CD4-positive, alpha-beta T cell treated with Interleukin-6 for 4 hours (primary cell): ENCODE data around the gene CD19.
"Not testable (repeated sequence)": the region's sequence is repeated elsewhere in the genome, so short reads cannot be mapped to it uniquely, and the experiment has no call there.

Experiments
- DNase-seq: peaks from one replicate; pipeline ENCODE4 v3.0.0-alpha.2; 2020; ENCODE audit warnings: mixed read lengths

The CD19 gene

DNA sequence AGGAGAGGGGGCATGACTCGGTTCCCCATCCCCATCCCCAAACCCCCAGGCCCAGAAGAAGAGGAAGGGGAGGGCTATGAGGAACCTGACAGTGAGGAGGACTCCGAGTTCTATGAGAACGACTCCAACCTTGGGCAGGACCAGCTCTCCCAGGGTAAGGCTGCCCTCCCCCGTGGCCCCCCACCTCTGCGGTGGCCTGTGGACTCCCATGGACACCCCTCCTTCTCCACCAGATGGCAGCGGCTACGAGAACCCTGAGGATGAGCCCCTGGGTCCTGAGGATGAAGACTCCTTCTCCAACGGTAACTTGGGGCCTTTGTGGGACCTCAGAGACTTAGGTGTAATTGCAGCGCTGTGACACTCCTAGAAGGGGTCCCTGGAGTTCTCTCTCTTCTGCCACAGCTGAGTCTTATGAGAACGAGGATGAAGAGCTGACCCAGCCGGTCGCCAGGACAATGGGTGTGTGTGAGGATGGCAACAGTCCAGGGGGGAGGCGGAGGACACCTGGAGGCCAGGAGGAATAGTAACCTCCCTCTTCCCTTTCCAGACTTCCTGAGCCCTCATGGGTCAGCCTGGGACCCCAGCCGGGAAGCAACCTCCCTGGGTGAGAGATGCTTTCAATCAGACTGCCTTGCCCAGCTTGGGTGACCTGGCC, 5.6 kb downstream of the CD19 start:
- DNase-seq = no peak

DNA sequence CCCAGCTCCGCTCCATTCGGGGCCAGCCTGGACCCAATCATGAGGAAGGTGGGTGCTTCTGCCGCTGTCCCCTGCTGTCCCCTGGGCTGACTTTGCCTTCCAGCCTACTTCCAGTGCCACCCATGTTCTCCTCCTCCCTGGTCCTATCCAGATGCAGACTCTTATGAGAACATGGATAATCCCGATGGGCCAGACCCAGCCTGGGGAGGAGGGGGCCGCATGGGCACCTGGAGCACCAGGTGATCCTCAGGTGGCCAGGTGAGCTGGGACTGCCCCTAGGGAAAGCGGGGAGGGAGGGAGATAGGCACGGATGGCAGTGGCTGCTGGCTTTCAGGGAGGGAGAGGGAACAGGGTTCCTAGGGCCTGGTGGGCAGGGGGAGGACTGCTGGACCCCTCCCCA, 7.0 kb downstream of the CD19 start:
- DNase-seq = no peak

DNA sequence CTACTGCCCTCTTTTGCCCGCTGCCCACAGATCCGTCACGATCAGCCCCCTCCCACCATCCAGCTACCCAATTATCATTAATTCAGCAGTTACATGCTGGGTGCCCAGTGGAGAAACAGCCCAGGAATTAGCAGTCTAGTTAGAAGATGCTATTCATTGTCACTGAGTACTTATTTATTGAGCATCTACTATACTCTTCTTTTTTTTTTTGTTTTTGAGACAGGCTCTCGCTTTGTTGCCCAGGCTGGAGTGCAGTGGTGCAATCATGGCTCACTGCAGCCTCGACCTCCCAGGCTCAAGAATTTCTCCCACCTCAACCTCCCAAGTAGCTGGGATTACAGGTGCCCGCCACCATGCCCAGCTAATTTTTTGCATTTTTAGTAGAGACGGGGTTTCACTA, 8.1 kb downstream of the CD19 start:
- DNase-seq = not testable (repeated sequence)

DNA sequence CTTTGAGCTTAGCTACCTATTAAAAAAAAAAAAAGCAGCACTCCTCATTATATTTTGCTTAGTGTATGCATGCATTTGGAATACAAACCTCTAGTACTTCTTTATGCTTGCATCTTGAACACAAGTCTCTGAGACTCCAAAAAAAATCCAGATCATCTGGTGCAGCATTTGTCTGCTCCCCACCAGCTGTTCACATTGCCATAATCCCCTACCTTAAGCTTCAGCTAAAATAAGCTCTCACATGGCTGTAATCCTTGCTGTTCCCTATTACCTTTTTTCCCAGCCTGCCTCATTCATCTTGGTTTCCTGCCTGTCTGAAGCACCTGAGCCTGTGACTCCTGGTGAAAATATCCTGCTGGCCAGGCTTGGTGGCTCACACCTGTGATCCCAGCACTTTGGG, 11.5 kb downstream of the CD19 start:
- no peak for DNase-seq

DNA sequence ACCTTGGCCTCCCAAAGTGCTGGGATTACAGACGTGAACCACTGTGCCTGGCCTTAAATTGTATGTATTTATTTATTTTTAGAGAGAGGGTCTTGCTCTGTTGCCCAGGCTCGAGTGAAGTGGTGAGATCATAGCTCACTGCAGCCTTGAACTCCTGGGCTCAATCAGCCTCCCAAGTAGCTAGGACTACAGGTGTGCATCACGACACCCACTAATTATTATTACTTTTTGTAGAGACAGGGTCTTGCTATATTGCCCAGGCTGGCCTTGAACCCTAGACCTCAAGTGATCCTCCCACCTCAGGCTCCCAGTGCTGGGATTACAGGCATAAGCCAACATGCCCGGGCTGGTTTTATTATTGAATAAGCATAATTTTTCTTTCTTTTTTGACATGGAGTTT, 14.9 kb downstream of the CD19 start:
- no peak for DNase-seq

DNA sequence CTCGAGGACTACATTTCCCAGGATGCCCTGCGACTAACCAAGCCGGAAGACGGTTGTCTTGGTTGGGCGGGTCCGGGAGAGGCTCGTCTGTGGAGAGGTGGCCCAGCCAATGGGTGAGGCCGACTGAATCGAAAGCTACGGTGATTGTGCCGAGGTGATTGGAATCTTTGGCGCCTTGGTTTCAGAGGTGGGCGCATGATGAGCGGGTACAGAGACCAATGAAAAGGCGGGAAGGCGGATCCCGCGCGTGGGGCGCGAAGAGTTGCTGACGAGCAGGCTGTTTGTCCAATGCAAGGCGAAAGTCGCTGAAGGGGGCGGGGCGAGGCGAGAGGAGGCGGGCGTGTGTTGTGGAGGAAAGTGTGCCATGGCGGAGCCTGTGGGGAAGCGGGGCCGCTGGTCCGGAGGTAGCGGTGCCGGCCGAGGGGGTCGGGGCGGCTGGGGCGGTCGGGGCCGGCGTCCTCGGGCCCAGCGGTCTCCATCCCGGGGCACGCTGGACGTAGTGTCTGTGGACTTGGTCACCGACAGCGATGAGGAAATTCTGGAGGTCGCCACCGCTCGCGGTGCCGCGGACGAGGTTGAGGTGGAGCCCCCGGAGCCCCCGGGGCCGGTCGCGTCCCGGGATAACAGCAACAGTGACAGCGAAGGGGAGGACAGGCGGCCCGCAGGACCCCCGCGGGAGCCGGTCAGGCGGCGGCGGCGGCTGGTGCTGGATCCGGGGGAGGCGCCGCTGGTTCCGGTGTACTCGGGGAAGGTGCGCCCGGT, 19.1 kb downstream of the CD19 start, which contains the start of gene NFATC2IP:
Gene NFATC2IP, plus strand, starts transcription at position 290 of the 762 bp plus-strand sequence. Its CDS starts 75 bp downstream, at position 365.
- DNase-seq = peak; percentile 99

DNA sequence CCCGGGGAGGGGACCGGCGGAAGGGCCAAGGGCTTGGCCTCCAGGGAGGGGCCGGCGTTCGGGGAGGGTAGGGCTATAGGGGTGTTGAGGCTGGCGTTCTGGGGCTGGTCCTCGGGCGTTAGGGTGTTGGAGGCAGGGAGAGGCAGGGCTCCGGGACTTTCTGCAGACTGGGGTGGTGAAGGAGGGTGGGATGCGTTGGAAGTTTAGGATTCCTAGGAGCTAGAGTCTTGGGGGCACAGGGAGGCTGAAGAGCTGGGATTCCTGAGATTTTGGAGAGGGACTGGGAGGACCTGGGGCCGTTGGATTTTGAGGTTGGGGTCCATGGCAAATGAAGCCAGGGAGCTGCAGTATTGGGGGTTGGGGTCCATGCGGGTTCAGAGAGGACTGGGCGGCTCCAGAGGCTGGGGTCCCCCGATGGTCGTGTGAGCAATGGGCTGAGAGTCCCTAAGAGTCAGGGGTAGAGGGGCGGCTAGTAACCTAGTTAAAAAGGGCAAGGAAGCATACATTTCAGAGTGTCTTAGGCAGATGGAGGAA, 19.7 kb downstream of the CD19 start:
- DNase-seq = no peak

DNA sequence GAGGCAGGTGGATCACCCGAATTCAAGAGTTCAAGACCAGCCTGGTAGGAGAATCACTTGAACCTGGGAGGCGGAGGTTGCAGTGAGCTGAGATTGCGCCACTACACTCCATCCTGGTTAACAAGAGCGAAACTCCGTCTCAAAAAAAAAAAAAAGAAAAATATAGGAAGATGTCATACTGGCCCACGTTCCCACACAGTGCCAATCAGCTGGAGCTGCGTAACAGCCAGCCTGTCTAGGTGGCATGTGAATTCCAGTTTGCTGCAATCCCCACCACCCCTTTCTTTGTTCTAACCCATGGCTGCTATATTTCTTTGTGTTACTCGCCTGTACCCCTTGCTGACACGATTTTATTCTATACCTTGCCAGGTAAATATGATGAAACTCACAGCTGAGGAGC, 26.4 kb downstream of the CD19 start:
- no peak for DNase-seq

DNA sequence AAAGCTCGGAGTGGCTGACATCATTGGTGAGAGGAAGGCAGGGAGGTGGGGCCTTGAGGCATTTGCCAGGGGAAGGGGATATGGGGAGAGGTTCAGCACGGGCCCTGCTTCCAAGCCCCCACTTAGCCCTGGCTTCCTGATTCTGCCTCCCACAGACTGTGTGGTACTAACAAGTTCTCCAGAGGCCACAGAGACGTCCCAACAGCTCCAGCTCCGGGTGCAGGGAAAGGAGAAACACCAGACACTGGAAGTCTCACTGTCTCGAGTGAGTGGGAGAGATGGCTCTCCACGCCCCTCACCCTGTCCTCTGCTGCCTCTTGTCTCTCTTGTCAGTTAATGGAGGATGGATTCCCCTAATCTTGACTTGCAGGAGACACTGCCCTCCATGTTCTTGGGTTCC, 27.1 kb downstream of the CD19 start:
- DNase-seq = no peak

DNA sequence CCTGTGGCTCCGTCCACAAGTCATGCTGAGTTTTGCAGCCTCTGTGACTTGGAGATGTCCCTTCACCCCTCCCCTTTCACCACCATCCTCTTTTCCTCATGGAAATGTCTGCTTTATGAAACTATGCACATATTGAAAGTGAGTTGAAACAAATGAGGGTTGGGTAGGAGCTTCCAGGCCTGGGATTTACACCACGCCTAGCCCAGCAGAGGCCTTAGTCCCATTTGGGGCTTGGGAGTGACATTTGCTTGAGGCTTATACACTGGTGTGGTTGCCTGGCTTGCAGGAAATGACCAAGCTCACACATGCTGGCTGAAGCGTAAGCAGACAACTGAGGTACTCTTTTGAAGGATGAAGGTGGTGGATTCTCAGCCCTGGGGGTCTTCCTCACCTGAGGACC, 32.3 kb downstream of the CD19 start:
- no peak for DNase-seq

DNA sequence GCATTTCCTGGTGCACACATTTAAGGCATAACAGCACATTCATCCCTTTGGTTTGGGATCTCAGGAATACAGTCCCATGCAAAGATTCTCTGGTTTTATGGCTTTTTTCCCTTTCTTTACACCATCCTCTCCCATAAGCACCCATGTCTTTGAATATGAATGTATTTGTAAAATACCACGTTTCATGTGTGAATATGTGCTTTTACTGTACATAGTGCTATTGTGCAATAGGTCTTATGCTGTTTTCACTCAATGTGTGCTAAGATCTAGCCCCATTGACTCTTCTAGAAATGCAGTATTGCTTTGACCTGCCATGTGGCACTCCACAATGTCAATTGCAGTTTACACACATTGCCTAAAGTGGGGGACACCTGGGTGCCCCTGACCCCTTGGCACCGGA, 32.7 kb downstream of the CD19 start:
- no peak for DNase-seq

DNA sequence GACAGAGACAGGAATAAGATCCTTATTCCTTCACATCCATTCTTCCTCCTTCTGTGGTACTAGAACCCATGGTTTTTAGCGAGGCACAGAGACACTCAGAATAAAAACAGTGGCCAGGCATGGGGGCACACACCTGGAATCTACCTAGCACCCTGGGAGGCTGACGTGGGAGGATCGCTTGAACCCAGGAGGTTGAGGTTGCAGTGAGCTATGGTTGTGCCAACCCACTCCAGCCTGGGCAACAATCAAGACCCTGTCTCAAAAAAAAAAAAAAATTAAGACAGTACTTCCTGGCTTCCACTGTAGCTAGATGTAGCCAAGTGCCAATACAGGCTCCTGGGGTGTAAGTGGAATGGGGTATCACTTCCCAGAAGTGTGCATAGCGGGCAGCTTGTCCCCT, 35.4 kb downstream of the CD19 start:
- no peak for DNase-seq

DNA sequence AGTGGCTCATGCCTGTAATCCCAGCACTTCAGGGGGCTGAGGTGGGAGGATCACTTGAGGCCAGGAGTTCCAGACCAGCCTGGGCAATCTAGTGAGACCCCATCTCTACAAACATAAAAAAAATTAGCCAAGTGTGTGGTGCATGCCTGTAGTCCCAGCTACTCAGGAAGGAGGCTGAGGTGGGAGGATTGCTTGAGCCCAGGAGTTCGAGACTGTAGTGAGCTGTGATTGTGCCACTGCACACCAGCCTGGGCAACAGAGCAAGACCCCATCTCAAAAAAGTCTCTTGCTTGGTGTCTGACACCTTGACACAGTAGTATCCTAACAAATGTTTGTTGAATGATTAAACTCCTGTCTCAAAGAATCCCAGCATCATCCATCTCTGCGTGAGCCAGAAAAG, 37.9 kb downstream of the CD19 start:
- not testable (repeated sequence) for DNase-seq

DNA sequence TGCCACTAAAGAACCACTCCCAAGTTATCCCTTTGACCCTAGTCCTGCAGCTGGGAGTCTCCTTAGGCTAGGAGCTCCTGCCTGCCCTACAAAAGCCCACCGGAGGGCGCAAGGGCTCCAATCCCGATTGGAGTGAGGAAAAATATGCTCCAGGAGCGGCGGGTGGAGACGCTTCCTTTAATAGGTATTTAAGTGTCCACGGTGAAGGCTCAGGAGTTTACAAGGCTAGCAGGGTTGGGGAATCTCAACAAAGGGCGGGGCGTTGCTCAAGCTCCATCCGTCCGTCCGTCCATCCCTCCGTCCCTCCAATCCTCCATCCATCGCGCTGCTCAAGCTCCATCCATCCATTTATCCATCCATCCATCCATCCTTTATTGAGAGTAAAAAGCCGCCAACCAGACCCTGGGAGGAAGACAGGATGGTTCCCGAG, 42.3 kb downstream of the CD19 start:
- DNase-seq = peak; percentile 59

DNA sequence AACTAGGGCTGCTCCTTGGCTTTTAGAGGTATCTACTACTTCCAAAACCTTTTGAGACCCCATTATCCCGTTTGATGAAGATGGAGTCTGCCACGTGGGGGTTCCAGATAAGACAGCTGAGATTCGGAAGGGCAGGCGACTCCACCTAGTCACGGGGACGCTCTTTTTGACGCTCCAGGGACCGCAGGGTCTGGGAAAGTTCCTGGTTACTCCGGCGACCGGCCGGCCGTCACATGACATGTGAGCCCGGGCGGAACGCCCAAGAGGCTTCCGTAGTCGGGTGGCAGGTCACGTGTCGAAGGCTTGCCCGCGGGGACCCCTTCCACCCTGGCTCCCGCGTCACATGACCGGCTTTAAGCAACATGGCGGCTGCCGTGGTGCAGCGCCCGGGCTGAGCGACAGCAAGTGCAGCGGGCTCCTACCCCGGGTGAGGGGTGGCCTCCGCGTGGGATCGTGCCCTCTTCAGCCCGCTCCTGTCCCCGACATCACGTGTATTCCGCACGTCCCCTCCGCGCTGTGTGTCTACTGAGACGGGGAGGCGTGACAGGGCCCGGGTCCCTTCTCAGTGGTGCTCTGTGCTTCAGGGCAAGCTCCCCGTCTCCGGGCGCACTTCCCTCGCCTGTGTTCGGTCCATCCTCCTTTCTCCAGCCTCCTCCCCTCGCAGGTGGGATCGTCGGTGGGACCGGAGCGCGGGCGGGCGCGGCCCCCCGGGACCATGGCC, 42.8 kb downstream of the CD19 start, which contains the start of gene SPNS1:
Gene SPNS1, plus strand, starts transcription at position 342 of the 721 bp plus-strand sequence. Its CDS starts 374 bp downstream, at position 716.
- peak; percentile 91 for DNase-seq

DNA sequence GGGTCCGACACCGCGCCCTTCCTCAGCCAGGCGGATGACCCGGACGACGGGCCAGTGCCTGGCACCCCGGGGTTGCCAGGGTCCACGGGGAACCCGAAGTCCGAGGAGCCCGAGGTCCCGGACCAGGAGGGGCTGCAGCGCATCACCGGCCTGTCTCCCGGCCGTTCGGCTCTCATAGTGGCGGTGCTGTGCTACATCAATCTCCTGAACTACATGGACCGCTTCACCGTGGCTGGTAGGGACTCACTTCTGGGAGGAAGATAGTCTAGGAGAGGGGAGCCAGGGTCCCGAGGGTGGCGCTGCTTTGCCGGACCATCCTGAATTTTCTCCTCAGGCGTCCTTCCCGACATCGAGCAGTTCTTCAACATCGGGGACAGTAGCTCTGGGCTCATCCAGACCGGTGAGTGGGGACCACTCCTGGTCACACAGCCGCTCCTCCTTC, 43.4 kb downstream of the CD19 start:
- DNase-seq = no peak

DNA sequence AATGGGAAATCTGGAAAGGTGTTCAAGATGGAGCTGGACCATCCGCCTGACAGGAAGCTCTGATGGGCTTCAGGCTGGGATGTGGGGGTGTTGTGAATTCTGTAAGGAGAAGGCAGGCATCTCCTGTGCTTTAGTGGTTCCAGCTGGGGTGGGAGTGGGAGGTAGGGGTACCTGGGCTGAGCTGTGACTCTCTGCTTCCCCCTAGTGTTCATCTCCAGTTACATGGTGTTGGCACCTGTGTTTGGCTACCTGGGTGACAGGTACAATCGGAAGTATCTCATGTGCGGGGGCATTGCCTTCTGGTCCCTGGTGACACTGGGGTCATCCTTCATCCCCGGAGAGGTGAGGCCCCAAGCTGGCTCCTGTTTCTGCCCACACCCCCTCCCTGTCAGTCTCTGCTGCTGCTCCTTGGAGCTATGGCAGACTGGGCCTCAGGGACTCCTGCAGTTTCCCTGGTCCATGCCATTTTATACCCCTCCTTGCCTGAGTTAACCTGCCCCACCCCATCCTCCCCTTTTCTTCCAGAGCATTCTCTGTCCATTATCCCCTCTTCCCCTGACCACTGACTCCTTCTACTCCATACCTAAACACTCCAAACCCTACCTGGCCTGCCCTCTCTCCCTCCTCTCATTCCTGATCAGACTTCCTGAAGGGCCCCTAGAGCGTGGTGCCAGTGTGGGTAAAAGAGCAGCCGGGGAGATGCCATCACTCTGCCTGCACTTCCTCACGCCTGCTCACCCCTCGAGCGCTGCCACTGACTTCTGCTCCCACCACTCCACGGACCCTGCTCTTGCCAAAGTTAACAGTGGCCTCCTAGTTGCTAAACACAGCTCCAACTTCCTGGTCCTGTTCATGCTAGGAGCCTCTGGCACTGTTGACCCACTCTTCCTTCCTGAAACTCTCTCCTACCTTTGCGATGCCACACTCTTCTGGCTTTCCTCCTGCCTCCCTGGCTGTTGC, 46.2 kb downstream of the CD19 start:
- peak; percentile 60 for DNase-seq

DNA sequence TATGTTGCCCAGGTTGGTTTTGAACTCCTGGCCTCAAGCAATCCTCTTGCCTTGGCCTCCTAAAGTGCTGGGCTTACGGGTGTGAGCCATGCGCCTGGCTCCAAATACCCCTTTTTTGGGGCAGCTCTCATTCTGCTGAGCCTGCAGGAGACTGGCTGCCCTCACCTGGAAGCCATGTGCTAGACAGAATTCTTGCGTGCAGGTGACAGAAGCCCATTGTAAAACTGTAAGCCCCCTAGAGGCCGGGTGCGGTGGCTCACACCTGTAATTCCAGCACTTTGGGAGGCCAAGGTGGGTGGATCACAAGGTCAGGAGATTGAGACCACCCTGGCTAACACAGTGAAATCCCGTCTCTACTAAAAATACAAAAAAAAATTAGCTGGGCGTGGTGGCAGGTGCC, 48.6 kb downstream of the CD19 start:
- peak; percentile 29 for DNase-seq

DNA sequence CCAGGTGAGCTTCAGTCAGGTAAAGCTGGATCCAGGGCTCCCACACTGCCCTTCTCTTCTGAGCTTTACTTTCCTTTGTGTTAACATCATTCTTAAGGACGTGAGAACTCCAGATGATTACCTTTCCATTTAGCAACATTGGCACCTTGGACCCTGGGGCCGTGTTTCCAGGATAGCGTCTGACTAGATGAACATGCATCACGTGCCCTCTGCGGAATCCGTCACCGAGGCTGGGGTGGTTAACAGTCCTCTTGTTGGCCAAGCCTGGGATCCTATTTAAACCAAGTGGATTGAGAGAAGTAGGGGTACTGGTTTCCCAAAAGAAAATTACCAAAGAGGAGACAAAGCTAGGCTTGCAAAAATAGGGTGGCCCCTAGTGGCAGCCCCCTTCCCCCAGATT, 49.2 kb downstream of the CD19 start:
- no peak for DNase-seq

DNA sequence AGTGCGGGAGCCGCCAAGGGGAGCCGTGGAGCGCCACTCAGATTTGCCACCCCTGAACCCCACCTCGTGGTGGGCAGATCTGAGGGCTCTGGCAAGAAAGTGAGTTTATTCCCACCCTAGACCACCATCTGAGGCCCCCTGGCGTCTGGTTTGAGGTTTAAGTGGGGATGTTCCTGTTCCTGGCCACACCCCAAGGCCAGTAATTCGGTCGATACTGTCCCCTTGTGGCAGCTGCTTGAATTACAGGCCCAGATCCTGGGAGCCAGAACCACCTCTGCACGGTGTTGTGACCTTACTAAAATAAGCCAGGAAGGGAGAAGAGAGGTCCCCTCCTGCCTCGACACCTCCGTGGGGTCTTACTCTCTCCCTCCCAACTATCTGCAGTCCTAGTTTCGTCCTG, 49.7 kb downstream of the CD19 start:
- peak; percentile 41 for DNase-seq

DNA sequence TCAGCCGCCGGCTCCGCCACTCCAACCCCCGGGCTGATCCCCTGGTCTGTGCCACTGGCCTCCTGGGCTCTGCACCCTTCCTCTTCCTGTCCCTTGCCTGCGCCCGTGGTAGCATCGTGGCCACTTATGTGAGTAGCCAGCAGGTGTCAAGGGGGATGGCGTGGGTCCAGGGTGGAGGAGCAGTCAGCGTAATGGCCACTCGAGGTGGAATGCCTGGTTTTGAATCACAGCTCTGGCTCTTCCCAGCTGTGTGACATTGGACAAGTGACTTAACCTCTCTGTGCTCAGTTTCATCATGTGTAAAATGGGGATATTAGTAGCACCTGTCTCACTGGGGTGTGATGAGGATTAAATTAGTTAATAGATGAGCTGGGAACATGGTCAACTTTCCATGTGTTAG, 50.6 kb downstream of the CD19 start:
- DNase-seq = no peak

DNA sequence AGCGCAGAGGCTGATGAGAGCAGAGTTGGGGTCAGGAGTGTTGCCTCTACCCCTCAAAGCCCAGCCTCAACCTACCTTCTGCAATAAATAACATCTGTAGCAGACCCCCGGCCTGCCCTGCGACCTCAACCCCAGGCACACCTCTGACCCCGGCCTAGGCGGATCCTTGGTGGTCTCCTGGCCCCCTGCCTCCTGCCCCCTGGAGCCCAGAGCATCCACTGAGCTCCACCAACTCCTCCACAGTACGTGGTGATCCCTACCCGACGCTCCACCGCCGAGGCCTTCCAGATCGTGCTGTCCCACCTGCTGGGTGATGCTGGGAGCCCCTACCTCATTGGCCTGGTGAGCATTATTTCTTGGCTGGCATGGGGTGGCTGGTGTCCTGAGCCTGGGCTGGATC, 51.2 kb downstream of the CD19 start:
- no peak for DNase-seq
